OCI-LY1 (cell line): Measurements from ENCODE around the gene SERGEF.

Experiments
- H2AFZ ChIP-seq: fragments of 200-600 bp; sonication (generic), shearing (Covaris generic); 2 replicates; pipeline ENCODE4 v1.6.0; 2014; ENCODE audit warnings: antibody characterized with exemption, mild to moderate bottlenecking, low read length
- H3F3A ChIP-seq: fragments of 200-600 bp; sonication (generic), shearing (Covaris generic); 2 replicates; pipeline ENCODE4 v1.6.0; 2014; ENCODE audit warnings: mild to moderate bottlenecking, antibody characterized with exemption, low read length, moderate library complexity; ENCODE audit not compliant: insufficient read depth
- H3K27ac ChIP-seq: fragments of 200-600 bp; sonication (generic); 2 replicates; pipeline ENCODE4 v1.5.1; 2014; ENCODE audit warnings: low read length, mixed run types, mild to moderate bottlenecking, low read depth; ENCODE audit not compliant: poor library complexity, severe bottlenecking
- H3K27me3 ChIP-seq: fragments of 200-600 bp; sonication (generic); 2 replicates; pipeline ENCODE4 v1.6.0; 2014; ENCODE audit warnings: antibody characterized with exemption, mild to moderate bottlenecking, low read length, moderate library complexity; ENCODE audit not compliant: insufficient read depth
- H3K36me3 ChIP-seq: fragments of 200-600 bp; sonication (generic); 2 replicates; pipeline ENCODE4 v1.6.1; 2014; ENCODE audit warnings: mild to moderate bottlenecking, antibody characterized with exemption, low read length, moderate library complexity, mixed read lengths; ENCODE audit not compliant: insufficient read depth
- H3K4me1 ChIP-seq: fragments of 200-600 bp; sonication (generic); 2 replicates; pipeline ENCODE4 v1.5.1; 2014; ENCODE audit warnings: mild to moderate bottlenecking, low read length, moderate library complexity; ENCODE audit not compliant: insufficient read depth, severe bottlenecking
- H3K4me2 ChIP-seq: fragments of 200-600 bp; sonication (generic), shearing (Covaris generic); 2 replicates; pipeline ENCODE4 v1.6.1; 2014; ENCODE audit warnings: low read length
- H3K4me3 ChIP-seq: fragments of 200-600 bp; sonication (generic); 2 replicates; pipeline ENCODE4 v1.5.1; 2014; ENCODE audit warnings: low read length, low read depth, mild to moderate bottlenecking, mixed read lengths; ENCODE audit not compliant: poor library complexity, severe bottlenecking
- H3K79me2 ChIP-seq: fragments of 200-600 bp; shearing (Covaris generic); 2 replicates; pipeline ENCODE4 v1.6.1; 2016; ENCODE audit warnings: mixed run types, low read length, mixed read lengths; ENCODE audit not compliant: insufficient read depth
- H3K9ac ChIP-seq: fragments of 200-600 bp; sonication (generic), shearing (Covaris generic); 2 replicates; pipeline ENCODE4 v1.6.1; 2014; ENCODE audit warnings: mild to moderate bottlenecking, low read length, mixed read lengths
- H3K9me2 ChIP-seq: fragments of 200-600 bp; sonication (generic), shearing (Covaris generic); 2 replicates; pipeline ENCODE4 v1.6.1; 2014; ENCODE audit warnings: low read depth, mild to moderate bottlenecking, low read length, mixed read lengths
- H3K9me3 ChIP-seq: fragments of 200-600 bp; shearing (Covaris generic); 2 replicates; pipeline ENCODE4 v1.6.1; 2014; ENCODE audit warnings: low read length, mixed read lengths
- H4K20me1 ChIP-seq: fragments of 200-600 bp; sonication (generic), shearing (Covaris generic); 2 replicates; pipeline ENCODE4 v1.6.0; 2016; ENCODE audit warnings: mild to moderate bottlenecking, low read length; ENCODE audit not compliant: insufficient read depth
- CTCF ChIP-seq: fragments of 200-600 bp; sonication (generic), shearing (Covaris generic); IDR thresholded peaks from 2 replicates; pipeline ENCODE4 v1.5.1; 2017; ENCODE audit warnings: mild to moderate bottlenecking, antibody characterized with exemption, low read length, moderate library complexity, mixed read lengths
- EZH2 ChIP-seq: fragments of 200-600 bp; sonication (generic), shearing (Covaris generic); IDR thresholded peaks from 2 replicates; pipeline ENCODE4 v1.8.0; 2017; ENCODE audit warnings: borderline replicate concordance, mixed run types, mild to moderate bottlenecking, antibody characterized with exemption, low read length, moderate library complexity, mixed read lengths

The SERGEF gene

GRCh38 chr11:17894929-17895658 lies 117.8 kb downstream of the SERGEF start:
- H3K9me2 ChIP-seq, result no peaks in the 10 kb centered on the region
- H3K4me1 ChIP-seq, result no peaks in the 10 kb centered on the region
- no peaks in the 10 kb centered on the region for H3K9me3 ChIP-seq
- no peak overlapping the region for H3K4me3 ChIP-seq
- H3K9ac ChIP-seq, result no peak overlapping the region
- H3K79me2 ChIP-seq, result no peaks in the 10 kb centered on the region
- TF ChIP-seq EZH2, result no peak
- TF ChIP-seq CTCF, result no peak
- no peak overlapping the region for H3K27ac ChIP-seq
- no peaks in the 10 kb centered on the region for H3K27me3 ChIP-seq
- H3K4me2 ChIP-seq, result no peak overlapping the region
- no peak overlapping the region for H2AFZ ChIP-seq
- 0 out of 2 replicates have a peak, but pooled peaks cover 14% of the 10 kb centered on the region for H3K36me3 ChIP-seq
- no peaks in the 10 kb centered on the region for H3F3A ChIP-seq
- H4K20me1 ChIP-seq, result no peaks in the 10 kb centered on the region

GRCh38 chr11:17892409-17892808 lies 120.4 kb downstream of the SERGEF start:
- TF ChIP-seq CTCF (no peak), EZH2 (no peak)
- H2AFZ ChIP-seq, result no peak overlapping the region
- no peaks in the 10 kb centered on the region for H3F3A ChIP-seq
- no peaks in the 10 kb centered on the region for H3K9me3 ChIP-seq
- H3K36me3 ChIP-seq, result 0 out of 2 replicates have a peak, but pooled peaks cover 14% of the 10 kb centered on the region
- no peak overlapping the region for H3K27ac ChIP-seq
- no peaks in the 10 kb centered on the region for H3K27me3 ChIP-seq
- H3K9ac ChIP-seq, result no peak overlapping the region
- no peaks in the 10 kb centered on the region for H4K20me1 ChIP-seq
- no peak overlapping the region for H3K4me3 ChIP-seq
- H3K4me1 ChIP-seq, result no peaks in the 10 kb centered on the region
- H3K79me2 ChIP-seq, result no peaks in the 10 kb centered on the region
- no peaks in the 10 kb centered on the region for H3K9me2 ChIP-seq
- H3K4me2 ChIP-seq, result no peak overlapping the region

- Histone ChIP-seq H3K9ac (no peak overlapping the region), H3K4me2 (no peak overlapping the region), H3K4me3 (no peak overlapping the region), H3K27me3 (no peaks in the 10 kb centered on the region), H2AFZ (no peak overlapping the region), H3K36me3 (0 out of 2 replicates have a peak, but pooled peaks cover 14% of the 10 kb centered on the region), H3K9me3 (no peaks in the 10 kb centered on the region), H3K9me2 (no peaks in the 10 kb centered on the region), H4K20me1 (no peaks in the 10 kb centered on the region), H3F3A (no peaks in the 10 kb centered on the region), H3K79me2 (no peaks in the 10 kb centered on the region), H3K27ac (no peak overlapping the region), H3K4me1 (no peaks in the 10 kb centered on the region)
- TF ChIP-seq EZH2 (no peak), CTCF (no peak)
These were observed 122.5 kb downstream of the SERGEF start for GRCh38 chr11:17890325-17890724.
